ENCODE measurements around the gene SMAD9.

SMAD9 gene

DNA sequence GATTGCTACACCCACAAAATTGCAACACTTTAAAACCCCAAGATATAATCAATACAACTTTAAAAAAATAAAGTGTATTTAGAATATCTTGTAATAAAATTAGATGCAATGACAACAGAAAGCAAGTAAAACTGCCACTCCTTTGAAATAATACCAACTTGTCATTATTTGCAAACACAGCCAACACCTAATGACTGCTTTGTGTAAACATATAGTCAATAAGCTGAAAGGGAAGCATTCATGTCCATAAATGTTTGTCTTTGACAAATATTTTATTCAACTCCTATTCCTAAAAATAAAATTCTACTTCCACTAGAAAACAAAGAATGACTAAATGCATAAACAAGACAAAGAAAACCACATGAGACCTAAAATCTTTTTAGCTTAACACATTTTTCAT is 6.6 kb downstream of the SMAD9 start:
- H3K27ac ChIP-seq, result no peak overlapping the region
- ChIA-PET POLR2A (ENCODE audit: low non-redundant PET) (no interaction called here), CTCF (no interaction called here)
- DNase-seq (ENCODE audit: low spot score), result no peak
- TF ChIP-seq CTCF (conservative IDR thresholded peaks at IDR 0.05; ENCODE audit: low read depth), result no peak

DNA sequence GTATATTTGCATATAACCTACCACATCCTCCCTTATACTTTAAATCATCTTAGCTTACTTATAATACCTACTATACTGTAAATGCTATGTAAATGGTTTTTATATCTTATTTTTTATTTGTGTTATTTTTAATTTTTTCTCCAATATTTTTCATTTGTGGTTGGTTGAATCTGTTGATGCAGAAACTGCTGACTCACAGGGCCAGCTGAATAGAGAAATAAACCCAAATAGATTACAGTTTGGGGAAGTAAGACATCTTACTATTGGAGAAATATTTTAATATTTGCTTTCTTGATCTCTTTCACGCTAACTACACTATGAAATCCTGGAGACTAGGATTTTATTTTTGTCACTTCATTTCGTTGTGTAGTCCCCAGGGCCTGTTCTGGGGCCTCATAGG is 7.1 kb downstream of the SMAD9 start:
- DNase-seq (ENCODE audit: low spot score), result no peak
- no peak overlapping the region for H3K27ac ChIP-seq
- no peak for TF ChIP-seq CTCF (conservative IDR thresholded peaks at IDR 0.05; ENCODE audit: low read depth)
- ChIA-PET CTCF (no interaction called here), POLR2A (ENCODE audit: low non-redundant PET) (no interaction called here)

DNA sequence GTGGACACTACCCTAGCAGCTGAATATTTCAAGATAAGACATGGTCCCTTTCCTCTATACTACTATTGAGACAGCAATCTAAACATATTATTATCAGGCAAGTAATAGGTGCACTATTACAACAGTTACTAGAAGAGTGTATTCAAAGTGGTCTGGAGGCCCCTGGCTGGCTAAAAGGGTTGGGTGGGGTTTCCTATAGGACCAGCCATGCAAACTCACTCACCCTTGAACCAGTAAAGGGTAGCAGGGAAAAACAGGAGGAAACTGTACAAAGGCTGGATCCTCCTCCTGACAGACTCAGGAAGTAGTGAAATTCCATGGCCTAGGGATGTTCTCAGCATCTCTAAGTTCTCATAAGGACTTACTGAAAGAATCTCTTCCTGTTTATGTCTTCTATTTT is 7.7 kb downstream of the SMAD9 start:
- TF ChIP-seq CTCF (conservative IDR thresholded peaks at IDR 0.05; ENCODE audit: low read depth), result no peak
- CTCF ChIA-PET, result no interaction called here
- POLR2A ChIA-PET (ENCODE audit: low non-redundant PET), result no interaction called here
- no peak overlapping the region for H3K27ac ChIP-seq
- no peak for DNase-seq (ENCODE audit: low spot score)

- no peak for TF ChIP-seq CTCF (conservative IDR thresholded peaks at IDR 0.05; ENCODE audit: low read depth)
- CTCF ChIA-PET, result no interaction called here
These were observed 9.5 kb downstream of the SMAD9 start for GRCh38 chr13:36910545-36910944.

GRCh38 chr13:36907821-36908220 is 12.2 kb downstream of the SMAD9 start:
- TF ChIP-seq CTCF (conservative IDR thresholded peaks at IDR 0.05; ENCODE audit: low read depth), result no peak
- ChIA-PET POLR2A (ENCODE audit: low non-redundant PET) (no interaction called here), CTCF (no interaction called here)
- no peak for DNase-seq (ENCODE audit: low spot score)
- H3K27ac ChIP-seq, result no peak overlapping the region

More at GRCh38 chr13:36910545-36910944, 9.5 kb downstream of the SMAD9 start:
- DNase-seq (ENCODE audit: low spot score), result no peak
- H3K27ac ChIP-seq, result no peak overlapping the region
- POLR2A ChIA-PET (ENCODE audit: low non-redundant PET), result no interaction called here

GRCh38 chr13:36907266-36907665 is 12.8 kb downstream of the SMAD9 start:
- H3K27ac ChIP-seq, result no peak overlapping the region
- POLR2A ChIA-PET (ENCODE audit: low non-redundant PET), result no interaction called here
- no peak for TF ChIP-seq CTCF (conservative IDR thresholded peaks at IDR 0.05; ENCODE audit: low read depth)
- CTCF ChIA-PET, result no interaction called here
- DNase-seq (ENCODE audit: low spot score), result no peak

- POLR2A ChIA-PET (ENCODE audit: low non-redundant PET), result no interaction called here
- no peak overlapping the region for H3K27ac ChIP-seq
- TF ChIP-seq CTCF (conservative IDR thresholded peaks at IDR 0.05; ENCODE audit: low read depth), result no peak
- CTCF ChIA-PET, result no interaction called here
- DNase-seq (ENCODE audit: low spot score), result no peak
These were observed 14.1 kb downstream of the SMAD9 start for GRCh38 chr13:36905944-36906343.

All from RWPE1 (cell line).